Prostate gland (tissue), 2 donors: ENCODE measurements around the gene ISCU.

Source experiments
- CTCF ChIP-seq, 4 experiments: fragments of 200-600 bp in 2 of 4; fragments of 450-650 bp in 2 of 4; sonication (generic) in 2 of 4; IDR thresholded peaks; 1 replicate in 3 of 4; 2 replicates in 1 of 4; pipeline ENCODE4 v1.5.1; 2016 to 2019; ENCODE audit warnings: antibody characterized with exemption in 4 of 4, mild to moderate bottlenecking in 2 of 4, moderate library complexity in 2 of 4
- POLR2A ChIP-seq: fragments of 450-650 bp; IDR thresholded peaks from one replicate; pipeline ENCODE4 v1.6.1; 2016; ENCODE audit warnings: antibody characterized with exemption, mild to moderate bottlenecking
- POLR2AphosphoS5 ChIP-seq: sonication (generic); formaldehyde crosslinking; IDR thresholded peaks from one replicate; pipeline ENCODE4 v1.6.1; 2017; ENCODE audit warnings: antibody characterized with exemption

GRCh38 chr12:108518716-108519496, 43.5 kb upstream of the ISCU start:
- TF ChIP-seq CTCF (IDR thresholded peaks at IDR 0.05), result no peak
- TF ChIP-seq POLR2A, result no peak
- no peak for TF ChIP-seq POLR2AphosphoS5
